Muscle of arm (tissue), 12 donors: ENCODE measurements around the gene CASP9. TPM values are rescaled to one million over a fixed set of nuclear protein-coding genes. Genes with fewer than 3 reads are reported as not detected.

Experiments used
- DNase-seq: peaks from one replicate; pipeline ENCODE4 v3.0.0-alpha.2; 2013
- polyA plus RNA-seq, 12 donors: library from polyadenylated mRNA; unstranded; fragments of 120-200 nt; gene quantifications; one replicate each; pipeline ENCODE4 v1.2.1, GENCODE V29; 2013; ENCODE audit not compliant: insufficient read length in 12 of 12

Gene CASP9
- polyA plus RNA-seq, 12 donors: 13.2 to 20.0 (median 17.6) TPM; not detected in 1

- no peak for DNase-seq
Observed at GRCh38 chr1:15449567-15449966, 74.4 kb downstream of the CASP9 start.

GRCh38 chr1:15448877-15449462, 75.0 kb downstream of the CASP9 start:
- DNase-seq: no peak

GRCh38 chr1:15446212-15446611, 77.8 kb downstream of the CASP9 start:
- no peak for DNase-seq

- DNase-seq: no peak
Observed at GRCh38 chr1:15445390-15446122, 78.5 kb downstream of the CASP9 start.

GRCh38 chr1:15444468-15445389, 79.3 kb downstream of the CASP9 start:
- DNase-seq: no peak

- no peak for DNase-seq
Observed at GRCh38 chr1:15443281-15443680, 80.7 kb downstream of the CASP9 start.

GRCh38 chr1:15442759-15443158, 81.3 kb downstream of the CASP9 start:
- no peak for DNase-seq

- no peak for DNase-seq
Observed at GRCh38 chr1:15442119-15442518, 81.9 kb downstream of the CASP9 start.

Other genes with a start within 250 kb of the CASP9 start
- 10 to 100 TPM in 11 of 12 donors, not detected in 1; 19.1 to 46.5 (median 25.0) TPM for gene EFHD2, start 114.3 kb downstream of the CASP9 start, polyA plus RNA-seq
- gene CTRC, start 85.8 kb downstream of the CASP9 start, polyA plus RNA-seq: 1 to 10 TPM in 1 of 12 donors, under 1 TPM in 9, not detected in 2; 0.18 to 1.4 (median 0.63) TPM
- gene CELA2A, start 67.5 kb downstream of the CASP9 start, polyA plus RNA-seq: under 1 TPM in 4 of 12 donors, not detected in 8; 0.20 to 0.54 (median 0.37) TPM
- 1 to 10 TPM in 10 of 12 donors, not detected in 2; 1.4 to 5.5 (median 3.4) TPM for gene CELA2B, start 48.1 kb downstream of the CASP9 start, polyA plus RNA-seq
- 10 to 100 TPM in 11 of 12 donors, not detected in 1; 12.2 to 20.4 (median 16.6) TPM for gene DNAJC16, start 2.6 kb upstream of the CASP9 start, polyA plus RNA-seq
- 1 to 10 TPM in 11 of 12 donors, not detected in 1; 1.2 to 5.6 (median 3.9) TPM for gene AGMAT, start 60.8 kb upstream of the CASP9 start, polyA plus RNA-seq
- 10 to 100 TPM in 11 of 12 donors, not detected in 1; 19.6 to 27.3 (median 25.7) TPM for gene DDI2, start 93.2 kb upstream of the CASP9 start, polyA plus RNA-seq
- gene PLEKHM2, start 160.1 kb upstream of the CASP9 start, polyA plus RNA-seq: 10 to 100 TPM in 11 of 12 donors, not detected in 1; 36.4 to 62.2 (median 50.9) TPM
- 1 to 10 TPM in 10 of 12 donors, not detected in 2; 2.8 to 7.8 (median 4.4) TPM for gene SLC25A34, start 212.0 kb upstream of the CASP9 start, polyA plus RNA-seq
- not detected for gene TMEM82, start 218.3 kb upstream of the CASP9 start, polyA plus RNA-seq
- gene FBLIM1, start 234.6 kb upstream of the CASP9 start, polyA plus RNA-seq: 10 to 100 TPM in 11 of 12 donors, not detected in 1; 14.3 to 85.7 (median 31.6) TPM